Urothelium cell line (cell line): ENCODE measurements around the gene RPL36A.

Experiments
- DNase-seq: peaks from one replicate; pipeline ENCODE4 v3.0.0; 2011; ENCODE audit warnings: low spot score, mixed read lengths
- FAIRE-seq: peaks from 2 replicates; lab custom pipeline; 2011; peaks lifted over from hg19 to GRCh38; lab: Jason Lieb, UNC

The RPL36A gene

DNA sequence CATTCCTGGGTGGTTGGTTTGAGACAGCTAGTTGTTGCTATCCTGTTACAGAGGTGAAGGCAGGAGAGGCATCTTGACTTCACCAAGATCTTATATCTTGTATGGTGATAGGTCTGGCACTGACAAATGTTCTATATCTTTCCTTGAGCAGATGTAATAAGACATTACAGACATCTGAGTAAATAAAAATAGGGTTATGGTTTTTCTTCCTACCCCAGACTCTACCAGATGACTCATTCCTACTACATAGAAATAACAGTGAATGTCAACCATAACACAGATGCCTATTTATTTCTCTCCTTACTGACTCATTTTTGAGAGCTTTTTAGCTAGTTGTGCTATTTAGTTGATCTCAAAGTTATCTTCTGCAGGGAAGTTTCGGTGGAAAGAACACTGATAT lies 39.1 kb downstream of the RPL36A start:
- FAIRE-seq (no peak), DNase-seq (no peak)

GRCh38 chrX:101430457-101431078 lies 39.8 kb downstream of the RPL36A start:
- DNase-seq (no peak), FAIRE-seq (no peak)

DNA sequence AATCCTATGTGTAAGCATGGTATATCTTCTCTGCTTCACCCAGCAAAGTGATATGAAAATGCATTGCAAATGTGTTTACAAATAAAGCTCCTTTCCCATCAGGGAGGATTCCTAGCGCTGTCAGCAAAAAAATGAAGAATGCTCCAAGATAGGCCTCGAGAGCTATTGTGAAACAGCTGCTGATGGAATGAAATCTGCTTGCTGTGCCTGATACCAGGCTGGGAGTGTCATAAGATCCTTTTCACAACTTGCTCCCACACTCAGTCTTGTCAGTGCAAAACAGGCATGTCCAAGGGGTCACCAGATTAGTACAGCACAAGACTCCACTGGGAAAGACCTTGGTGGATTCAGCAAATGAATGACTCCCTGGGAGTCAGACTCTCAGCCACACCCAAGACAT lies 51.3 kb downstream of the RPL36A start:
- FAIRE-seq = no peak
- DNase-seq = no peak
